B cell (primary cell): ENCODE measurements around the gene CPN1. TPM values are rescaled to one million over a fixed set of nuclear protein-coding genes. Genes with fewer than 3 reads are reported as not detected.
A peak's percentile ranks its signal among the peaks of the same experiment; 100 is the strongest.

Experiments used
- ATAC-seq: fragments of 200-7000 bp; cut with Tn5 transposase; one replicate; pipeline ENCODE4 v1.10.0; 2021; ENCODE audit warnings: low read depth, mild to moderate bottlenecking, moderate number of reproducible peaks, moderate library complexity
- CTCF ChIA-PET: fragments of 350-600 bp; sonication (Branson Sonifier 250); formaldehyde crosslinking; loops from one replicate; lab custom pipeline; 2021; ENCODE audit warnings: antibody characterized with exemption, inconsistent platforms; lab: Charles Lee
- POLR2A ChIA-PET: fragments of 350-600 bp; sonication (Branson Sonifier 250); formaldehyde crosslinking; loops from one replicate; lab custom pipeline; 2021; ENCODE audit warnings: antibody characterized with exemption; lab: Charles Lee
- DNase-seq: peaks from one replicate; pipeline ENCODE4 v3.0.0; 2013
- H2AFZ ChIP-seq: 2 replicates; pipeline ENCODE4 v1.6.1; 2012; ENCODE audit warnings: mild to moderate bottlenecking, low read depth, low read length; ENCODE audit not compliant: insufficient read depth, poor library complexity, severe bottlenecking
- H3K27ac ChIP-seq, 2 donors: 1 replicate in 1 of 2; 2 replicates in 1 of 2; pipeline ENCODE4 v1.5.1; 2012 to 2013; ENCODE audit warnings: low read length in 2 of 2, mild to moderate bottlenecking in 2 of 2, moderate library complexity in 1 of 2
- H3K27me3 ChIP-seq, 4 experiments: fragments of 200-600 bp in 1 of 4; sonication (generic) in 1 of 4; replicated peaks in 1 of 4; 1 replicate in 2 of 4; 2 replicates in 2 of 4; pipeline versions ENCODE4 v1.6.1 to v1.7.0; 2013 to 2016; ENCODE audit warnings: low read length in 3 of 4, mild to moderate bottlenecking in 2 of 4, mixed read lengths in 1 of 4, moderate library complexity in 1 of 4; ENCODE audit not compliant: insufficient read depth in 4 of 4, control insufficient read depth in 3 of 4; ENCODE audit errors: control extremely low read depth in 1 of 4
- H3K36me3 ChIP-seq, 2 experiments: replicated peaks in 1 of 2; 1 replicate in 1 of 2; 2 replicates in 1 of 2; pipeline versions ENCODE4 v1.6.1 to v1.7.1; 2013; ENCODE audit warnings: low read length in 1 of 2; ENCODE audit not compliant: insufficient read depth in 2 of 2, control insufficient read depth in 1 of 2; ENCODE audit errors: control extremely low read depth in 1 of 2, extremely low read depth in 1 of 2
- H3K4me1 ChIP-seq, 2 donors: fragments of 200-600 bp in 1 of 2; sonication (generic) in 1 of 2; 1 replicate in 1 of 2; 2 replicates in 1 of 2; pipeline versions ENCODE4 v1.5.1 to v1.6.1; 2013 to 2017; ENCODE audit warnings: low read length in 2 of 2; ENCODE audit not compliant: control insufficient read depth in 2 of 2, insufficient read depth in 2 of 2
- H3K4me2 ChIP-seq: replicated peaks from 2 replicates; pipeline ENCODE3; 2012; ENCODE audit warnings: mild to moderate bottlenecking, low read depth, low read length; ENCODE audit not compliant: poor library complexity, severe bottlenecking
- H3K4me3 ChIP-seq, 5 experiments: fragments of 200-600 bp in 1 of 5; sonication (generic) in 1 of 5; 1 replicate in 3 of 5; 2 replicates in 2 of 5; pipeline versions ENCODE4 v1.5.1 to v1.7.0; 2011 to 2016; ENCODE audit warnings: low read length in 4 of 5, mild to moderate bottlenecking in 4 of 5, low read depth in 2 of 5, control low read depth in 1 of 5, moderate library complexity in 1 of 5; ENCODE audit not compliant: insufficient read depth in 1 of 5; ENCODE audit errors: control extremely low read depth in 1 of 5, extremely low read depth in 1 of 5
- H3K79me2 ChIP-seq: fragments of 200-600 bp; sonication (generic); one replicate; pipeline ENCODE4 v1.6.0; 2016; ENCODE audit warnings: low read length; ENCODE audit not compliant: control insufficient read depth, insufficient read depth
- H3K9ac ChIP-seq: fragments of 200-600 bp; sonication (generic); 2 replicates; pipeline ENCODE4 v1.6.1; 2017; ENCODE audit warnings: mild to moderate bottlenecking, low read length, moderate library complexity
- H3K9me3 ChIP-seq, 3 donors: one replicate each; pipeline versions ENCODE4 v1.6.1 to v1.7.1; 2013; ENCODE audit warnings: low read length in 2 of 3; ENCODE audit not compliant: control insufficient read depth in 2 of 3, insufficient read depth in 1 of 3; ENCODE audit errors: control extremely low read depth in 1 of 3
- H4K20me1 ChIP-seq: 2 replicates; pipeline ENCODE4 v1.6.0; 2012; ENCODE audit warnings: mild to moderate bottlenecking, low read length; ENCODE audit not compliant: insufficient read depth, control insufficient read depth, poor library complexity, severe bottlenecking
- H3K27ac Mint-ChIP-seq: one replicate; pipeline ENCODE4 v1.8.0; 2021; ENCODE audit warnings: mixed read lengths
- H3K27me3 Mint-ChIP-seq: one replicate; pipeline ENCODE4 v1.8.0; 2021; ENCODE audit warnings: mixed read lengths
- H3K4me1 Mint-ChIP-seq: one replicate; pipeline ENCODE4 v1.8.0; 2021; ENCODE audit warnings: mixed read lengths
- H3K4me3 Mint-ChIP-seq: one replicate; pipeline ENCODE4 v1.8.0; 2021; ENCODE audit warnings: mixed read lengths
- H3K9me3 Mint-ChIP-seq: one replicate; pipeline ENCODE4 v1.8.0; 2022; ENCODE audit warnings: mixed read lengths; ENCODE audit not compliant: insufficient read depth
- EZH2 ChIP-seq: IDR thresholded peaks from 2 replicates; pipeline ENCODE4 v1.6.1; 2012; ENCODE audit warnings: borderline replicate concordance, low read depth, mild to moderate bottlenecking, moderate library complexity, low read length; ENCODE audit not compliant: insufficient read depth, poor library complexity, severe bottlenecking
- WGBS: methylation state at CpG from one replicate; pipeline ENCODE4 v1.1.5; 2013; ENCODE audit warnings: missing lambda C conversion rate; ENCODE audit not compliant: insufficient coverage; 5-methylcytosine and 5-hydroxymethylcytosine counted together
- intact Hi-C: fragments of 100-400 bp; cut with micrococcal nuclease; formaldehyde crosslinking; loops from one replicate; pipeline ENCODE4 v1.10.0; 2022
- polyA plus RNA-seq: library from polyadenylated mRNA; depleted of rRNA; stranded (reverse); fragments of >200 nt; gene quantifications from 2 replicates; pipeline ENCODE4 v1.2.3, GENCODE V29; 2012
- total RNA-seq, 2 donors: library from RNA; stranded (reverse); fragments of 120-200 nt in 1 of 2; gene quantifications; 1 replicate in 1 of 2; 2 replicates in 1 of 2; pipeline versions ENCODE4 v1.2.3 to v1.2.4, GENCODE V29; 2013 to 2022
- TF ChIP-seq, protein P1 (sequence below): fragments of 200-600 bp; IDR thresholded peaks from one replicate; pipeline ENCODE4 v1.8.0; 2022; ENCODE audit warnings: antibody characterized with exemption, mild to moderate bottlenecking

The CPN1 gene
- total and polyA plus RNA-seq, 2 donors (not counting 1 experiment from before 2014, with no cell fraction given): not detected

DNA sequence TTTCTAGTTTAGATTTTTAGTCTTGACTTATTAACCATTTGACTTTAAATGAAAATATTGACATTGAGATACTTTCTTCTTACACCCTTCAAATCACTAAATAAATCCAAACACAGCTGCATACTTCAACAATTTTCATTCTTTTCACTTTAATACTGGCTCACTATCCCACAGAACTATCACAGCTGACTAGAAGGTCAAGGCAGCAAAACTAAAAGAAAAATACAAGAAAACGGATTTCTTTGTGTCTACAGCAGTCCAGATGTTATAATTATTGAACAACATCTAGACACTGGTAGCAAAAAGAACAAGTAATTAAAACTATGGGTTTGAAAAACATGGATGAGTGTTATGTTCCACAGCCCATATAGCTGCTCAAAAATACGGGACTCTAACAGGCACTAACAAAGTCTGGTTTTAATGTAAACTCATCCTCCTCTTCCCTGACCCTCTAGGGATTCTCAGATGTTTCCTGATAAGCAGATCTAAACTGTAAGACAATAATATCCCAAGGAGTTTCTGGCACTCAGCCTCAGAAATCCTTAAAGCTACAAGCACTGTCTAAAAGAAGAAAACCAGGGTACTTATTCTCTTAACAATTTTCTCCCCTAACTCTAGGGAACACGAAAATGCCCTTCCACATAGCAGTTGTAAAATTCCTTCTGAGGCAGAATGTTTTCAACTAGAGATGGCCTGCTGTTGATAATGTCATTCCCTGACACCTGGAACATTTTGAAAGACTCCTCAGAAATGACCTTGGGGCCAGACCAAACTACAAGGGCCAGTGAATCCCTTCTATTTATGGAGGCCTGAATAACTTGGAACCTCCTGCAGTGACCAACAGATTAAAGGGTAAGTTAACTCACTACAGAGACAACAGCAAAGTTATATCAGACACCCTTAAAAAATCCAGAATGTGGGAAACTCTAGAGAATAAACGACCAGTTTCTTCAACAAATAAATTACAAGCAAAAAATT is 84.7 kb downstream of the CPN1 start:
- H3K79me2 ChIP-seq: peaks cover 92% of the 10 kb centered on the region
- WGBS: 100% methylated on average over 1 of the region's 4 CpGs
- Mint-ChIP-seq H3K4me1 (peaks cover 56% of the 10 kb centered on the region), H3K27ac (peak overlapping the region; percentile 22), H3K4me3 (no peak overlapping the region), H3K27me3 (no peaks in the 10 kb centered on the region), H3K9me3 (no peaks in the 10 kb centered on the region)
- H3K9ac ChIP-seq: no peak overlapping the region
- intact Hi-C loops: no loop called here
- H3K36me3 ChIP-seq: peaks cover 0 to 3% of the 10 kb centered on the region in 2 experiments
- DNase-seq (no peak), ATAC-seq (no peak)
- peaks cover 26 to 32% of the 10 kb centered on the region in 2 donors for H3K4me1 ChIP-seq
- POLR2A ChIA-PET: interaction anchor here (0.7 kb wide), 1 partner anchor 13 kb away, joined by 9 read pairs; no protein-coding TSS in a partner anchor
- H2AFZ ChIP-seq: no peak overlapping the region
- no peak overlapping the region for H3K4me3 ChIP-seq
- H3K27me3 ChIP-seq: no peaks in the 10 kb centered on the region
- H4K20me1 ChIP-seq: peaks cover 11% of the 10 kb centered on the region
- H3K9me3 ChIP-seq: peaks cover 0 to 4% (median 0%) of the 10 kb centered on the region in 3 donors
- H3K27ac ChIP-seq: no peak overlapping the region
- CTCF ChIA-PET: interaction anchor here (1.1 to 6.2 kb wide), 3 partner anchors 11 to 49 kb away, joined by 3 to 75 read pairs (median 6); partner anchors contain the start of gene DNMBP
- no peak overlapping the region for H3K4me2 ChIP-seq
- TF ChIP-seq, protein P1, sequence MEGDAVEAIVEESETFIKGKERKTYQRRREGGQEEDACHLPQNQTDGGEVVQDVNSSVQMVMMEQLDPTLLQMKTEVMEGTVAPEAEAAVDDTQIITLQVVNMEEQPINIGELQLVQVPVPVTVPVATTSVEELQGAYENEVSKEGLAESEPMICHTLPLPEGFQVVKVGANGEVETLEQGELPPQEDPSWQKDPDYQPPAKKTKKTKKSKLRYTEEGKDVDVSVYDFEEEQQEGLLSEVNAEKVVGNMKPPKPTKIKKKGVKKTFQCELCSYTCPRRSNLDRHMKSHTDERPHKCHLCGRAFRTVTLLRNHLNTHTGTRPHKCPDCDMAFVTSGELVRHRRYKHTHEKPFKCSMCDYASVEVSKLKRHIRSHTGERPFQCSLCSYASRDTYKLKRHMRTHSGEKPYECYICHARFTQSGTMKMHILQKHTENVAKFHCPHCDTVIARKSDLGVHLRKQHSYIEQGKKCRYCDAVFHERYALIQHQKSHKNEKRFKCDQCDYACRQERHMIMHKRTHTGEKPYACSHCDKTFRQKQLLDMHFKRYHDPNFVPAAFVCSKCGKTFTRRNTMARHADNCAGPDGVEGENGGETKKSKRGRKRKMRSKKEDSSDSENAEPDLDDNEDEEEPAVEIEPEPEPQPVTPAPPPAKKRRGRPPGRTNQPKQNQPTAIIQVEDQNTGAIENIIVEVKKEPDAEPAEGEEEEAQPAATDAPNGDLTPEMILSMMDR: no peak
- TF ChIP-seq EZH2: no peak
